H1 (cell line): ENCODE data around the gene MAML3. TPM values are rescaled to one million over a fixed set of nuclear protein-coding genes. Genes with fewer than 3 reads are reported as not detected.

Experiments
- SIN3A ChIP-seq, 2 experiments: IDR thresholded peaks in 1 of 2; conservative IDR thresholded peaks in 1 of 2; 2 replicates each; pipeline ENCODE4 v1.6.1; 2011 to 2012; ENCODE audit warnings: low read length in 2 of 2, improper control_type of control experiment in 1 of 2, low read depth in 1 of 2, mild to moderate bottlenecking in 1 of 2
- SRF ChIP-seq: IDR thresholded peaks from 2 replicates; pipeline ENCODE4 v1.6.1; 2011; ENCODE audit warnings: mild to moderate bottlenecking, low read depth, low read length, moderate library complexity
- ZNF274 ChIP-seq: IDR thresholded peaks from 2 replicates; pipeline ENCODE4 v1.7.0; 2012; ENCODE audit warnings: low read length, borderline replicate concordance; ENCODE audit errors: extremely low read depth
- polyA plus RNA-seq, 7 experiments: library from polyadenylated mRNA; depleted of rRNA in 3 of 7; stranded (reverse) in 5 of 7; unstranded in 2 of 7; fragments of >200 nt in 5 of 7; fragments of 200-250 nt in 2 of 7; gene quantifications; 1 replicate in 5 of 7; 2 replicates in 1 of 7; 4 replicates in 1 of 7; pipeline versions ENCODE4 v1.2.1 to v1.2.3, GENCODE V29; 2011 to 2013; ENCODE audit warnings: missing spikeins in 2 of 7, mixed read lengths in 2 of 7
- total RNA-seq: library from RNA; stranded (reverse); fragmentation: NEBNext Ultra II Directional; extraction: Animal tissue kit (Norgen Biotek cat#: 25700); gene quantifications from 2 replicates; pipeline ENCODE4 v1.2.1, GENCODE V29; 2021
- TF ChIP-seq, protein P1 (sequence below): fragments of 300-600 bp; sonication (generic); IDR thresholded peaks from 2 replicates; pipeline ENCODE4 v1.7.1; 2012; ENCODE audit warnings: low read length, moderate library complexity, mild to moderate bottlenecking, inconsistent platforms; ENCODE audit not compliant: insufficient replicate concordance

Gene MAML3
- total and polyA plus RNA-seq, 2 of the 8 experiments (the other 6 are each of a cell fraction or from before 2014, with no cell fraction given), result 2.1 to 5.7 TPM

DNA sequence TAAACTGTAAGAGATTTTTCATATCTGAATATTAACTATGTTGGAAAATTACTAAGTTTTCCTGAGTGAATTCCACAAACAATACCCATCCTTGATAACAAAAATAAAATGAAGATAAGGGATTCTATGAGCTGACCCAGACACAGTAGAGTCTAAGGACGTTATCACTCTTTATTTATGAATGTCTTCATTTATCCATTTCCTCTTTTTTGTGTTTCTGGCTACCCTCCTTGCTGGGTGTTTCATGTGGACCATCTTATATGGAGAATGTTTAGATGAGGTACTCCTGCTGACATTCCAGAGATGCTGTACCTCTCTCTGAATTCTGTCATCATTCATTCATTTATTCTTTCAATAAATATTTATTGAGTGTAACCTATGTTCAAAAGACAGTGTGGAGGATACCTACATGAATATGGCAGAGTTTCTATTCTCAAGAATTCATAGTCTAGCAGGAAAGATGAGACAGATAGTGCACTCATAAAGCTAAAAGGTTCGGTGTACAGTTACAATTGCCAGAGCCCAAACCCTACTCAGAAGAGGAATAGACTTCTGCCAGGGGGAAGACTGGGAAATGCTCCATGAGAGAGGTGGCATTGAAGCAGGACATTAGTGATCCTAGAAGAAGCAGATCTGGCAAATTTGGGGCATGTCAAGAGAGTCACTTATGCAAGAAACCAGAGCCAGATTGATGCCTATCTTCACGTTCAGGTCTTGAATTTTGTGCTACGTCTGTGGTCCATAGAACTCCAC is 195.8 kb downstream of the MAML3 start (continued):
- TF ChIP-seq, protein P1, sequence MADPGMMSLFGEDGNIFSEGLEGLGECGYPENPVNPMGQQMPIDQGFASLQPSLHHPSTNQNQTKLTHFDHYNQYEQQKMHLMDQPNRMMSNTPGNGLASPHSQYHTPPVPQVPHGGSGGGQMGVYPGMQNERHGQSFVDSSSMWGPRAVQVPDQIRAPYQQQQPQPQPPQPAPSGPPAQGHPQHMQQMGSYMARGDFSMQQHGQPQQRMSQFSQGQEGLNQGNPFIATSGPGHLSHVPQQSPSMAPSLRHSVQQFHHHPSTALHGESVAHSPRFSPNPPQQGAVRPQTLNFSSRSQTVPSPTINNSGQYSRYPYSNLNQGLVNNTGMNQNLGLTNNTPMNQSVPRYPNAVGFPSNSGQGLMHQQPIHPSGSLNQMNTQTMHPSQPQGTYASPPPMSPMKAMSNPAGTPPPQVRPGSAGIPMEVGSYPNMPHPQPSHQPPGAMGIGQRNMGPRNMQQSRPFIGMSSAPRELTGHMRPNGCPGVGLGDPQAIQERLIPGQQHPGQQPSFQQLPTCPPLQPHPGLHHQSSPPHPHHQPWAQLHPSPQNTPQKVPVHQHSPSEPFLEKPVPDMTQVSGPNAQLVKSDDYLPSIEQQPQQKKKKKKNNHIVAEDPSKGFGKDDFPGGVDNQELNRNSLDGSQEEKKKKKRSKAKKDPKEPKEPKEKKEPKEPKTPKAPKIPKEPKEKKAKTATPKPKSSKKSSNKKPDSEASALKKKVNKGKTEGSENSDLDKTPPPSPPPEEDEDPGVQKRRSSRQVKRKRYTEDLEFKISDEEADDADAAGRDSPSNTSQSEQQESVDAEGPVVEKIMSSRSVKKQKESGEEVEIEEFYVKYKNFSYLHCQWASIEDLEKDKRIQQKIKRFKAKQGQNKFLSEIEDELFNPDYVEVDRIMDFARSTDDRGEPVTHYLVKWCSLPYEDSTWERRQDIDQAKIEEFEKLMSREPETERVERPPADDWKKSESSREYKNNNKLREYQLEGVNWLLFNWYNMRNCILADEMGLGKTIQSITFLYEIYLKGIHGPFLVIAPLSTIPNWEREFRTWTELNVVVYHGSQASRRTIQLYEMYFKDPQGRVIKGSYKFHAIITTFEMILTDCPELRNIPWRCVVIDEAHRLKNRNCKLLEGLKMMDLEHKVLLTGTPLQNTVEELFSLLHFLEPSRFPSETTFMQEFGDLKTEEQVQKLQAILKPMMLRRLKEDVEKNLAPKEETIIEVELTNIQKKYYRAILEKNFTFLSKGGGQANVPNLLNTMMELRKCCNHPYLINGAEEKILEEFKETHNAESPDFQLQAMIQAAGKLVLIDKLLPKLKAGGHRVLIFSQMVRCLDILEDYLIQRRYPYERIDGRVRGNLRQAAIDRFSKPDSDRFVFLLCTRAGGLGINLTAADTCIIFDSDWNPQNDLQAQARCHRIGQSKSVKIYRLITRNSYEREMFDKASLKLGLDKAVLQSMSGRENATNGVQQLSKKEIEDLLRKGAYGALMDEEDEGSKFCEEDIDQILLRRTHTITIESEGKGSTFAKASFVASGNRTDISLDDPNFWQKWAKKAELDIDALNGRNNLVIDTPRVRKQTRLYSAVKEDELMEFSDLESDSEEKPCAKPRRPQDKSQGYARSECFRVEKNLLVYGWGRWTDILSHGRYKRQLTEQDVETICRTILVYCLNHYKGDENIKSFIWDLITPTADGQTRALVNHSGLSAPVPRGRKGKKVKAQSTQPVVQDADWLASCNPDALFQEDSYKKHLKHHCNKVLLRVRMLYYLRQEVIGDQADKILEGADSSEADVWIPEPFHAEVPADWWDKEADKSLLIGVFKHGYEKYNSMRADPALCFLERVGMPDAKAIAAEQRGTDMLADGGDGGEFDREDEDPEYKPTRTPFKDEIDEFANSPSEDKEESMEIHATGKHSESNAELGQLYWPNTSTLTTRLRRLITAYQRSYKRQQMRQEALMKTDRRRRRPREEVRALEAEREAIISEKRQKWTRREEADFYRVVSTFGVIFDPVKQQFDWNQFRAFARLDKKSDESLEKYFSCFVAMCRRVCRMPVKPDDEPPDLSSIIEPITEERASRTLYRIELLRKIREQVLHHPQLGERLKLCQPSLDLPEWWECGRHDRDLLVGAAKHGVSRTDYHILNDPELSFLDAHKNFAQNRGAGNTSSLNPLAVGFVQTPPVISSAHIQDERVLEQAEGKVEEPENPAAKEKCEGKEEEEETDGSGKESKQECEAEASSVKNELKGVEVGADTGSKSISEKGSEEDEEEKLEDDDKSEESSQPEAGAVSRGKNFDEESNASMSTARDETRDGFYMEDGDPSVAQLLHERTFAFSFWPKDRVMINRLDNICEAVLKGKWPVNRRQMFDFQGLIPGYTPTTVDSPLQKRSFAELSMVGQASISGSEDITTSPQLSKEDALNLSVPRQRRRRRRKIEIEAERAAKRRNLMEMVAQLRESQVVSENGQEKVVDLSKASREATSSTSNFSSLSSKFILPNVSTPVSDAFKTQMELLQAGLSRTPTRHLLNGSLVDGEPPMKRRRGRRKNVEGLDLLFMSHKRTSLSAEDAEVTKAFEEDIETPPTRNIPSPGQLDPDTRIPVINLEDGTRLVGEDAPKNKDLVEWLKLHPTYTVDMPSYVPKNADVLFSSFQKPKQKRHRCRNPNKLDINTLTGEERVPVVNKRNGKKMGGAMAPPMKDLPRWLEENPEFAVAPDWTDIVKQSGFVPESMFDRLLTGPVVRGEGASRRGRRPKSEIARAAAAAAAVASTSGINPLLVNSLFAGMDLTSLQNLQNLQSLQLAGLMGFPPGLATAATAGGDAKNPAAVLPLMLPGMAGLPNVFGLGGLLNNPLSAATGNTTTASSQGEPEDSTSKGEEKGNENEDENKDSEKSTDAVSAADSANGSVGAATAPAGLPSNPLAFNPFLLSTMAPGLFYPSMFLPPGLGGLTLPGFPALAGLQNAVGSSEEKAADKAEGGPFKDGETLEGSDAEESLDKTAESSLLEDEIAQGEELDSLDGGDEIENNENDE, result no peak
- TF ChIP-seq SIN3A (conservative IDR thresholded peaks at IDR 0.05 in 1 of 2, IDR thresholded peaks at IDR 0.05 in 1 of 2; ENCODE audit: low read depth in 1 of 2, low read length in 2 of 2) (no peak), ZNF274 (no peak), SRF (no peak)
